Astrocyte (in vitro differentiated cells and primary cell): ENCODE results near the gene IGF2BP2. TPM values are rescaled to one million over a fixed set of nuclear protein-coding genes. Genes with fewer than 3 reads are reported as not detected.

ENCODE experiments used
- DNase-seq: peaks from one replicate; pipeline ENCODE4 v3.0.0-alpha.2; 2010; ENCODE audit warnings: low read depth
- FAIRE-seq: peaks from 2 replicates; lab custom pipeline; 2011; peaks lifted over from hg19 to GRCh38; lab: Jason Lieb, UNC
- H2AFZ ChIP-seq: 2 replicates; pipeline ENCODE4 v1.6.0; 2012; ENCODE audit warnings: low read depth, low read length, inconsistent platforms
- H3K27ac ChIP-seq: 2 replicates; pipeline ENCODE4 v1.5.1; 2011; ENCODE audit warnings: low read depth, low read length, inconsistent platforms
- H3K27me3 ChIP-seq: 2 replicates; pipeline ENCODE4 v1.6.0; 2011; ENCODE audit warnings: low read length, inconsistent platforms; ENCODE audit not compliant: insufficient read depth
- H3K36me3 ChIP-seq: 2 replicates; pipeline ENCODE4 v1.5.1; 2011; ENCODE audit warnings: low read length, inconsistent platforms; ENCODE audit not compliant: insufficient read depth
- H3K4me1 ChIP-seq: 2 replicates; pipeline ENCODE4 v1.5.1; 2011; ENCODE audit warnings: low read length, inconsistent platforms; ENCODE audit not compliant: insufficient read depth
- H3K4me2 ChIP-seq: 2 replicates; pipeline ENCODE4 v1.6.0; 2012; ENCODE audit warnings: low read length, inconsistent platforms
- H3K4me3 ChIP-seq: 2 replicates; pipeline ENCODE4 v1.5.1; 2011; ENCODE audit warnings: low read depth, mild to moderate bottlenecking, low read length, inconsistent platforms; ENCODE audit not compliant: insufficient read depth
- H3K79me2 ChIP-seq: 2 replicates; pipeline ENCODE4 v1.6.0; 2012; ENCODE audit warnings: mild to moderate bottlenecking, low read length, inconsistent platforms; ENCODE audit not compliant: insufficient read depth
- H3K9ac ChIP-seq: 2 replicates; pipeline ENCODE4 v1.6.0; 2012; ENCODE audit warnings: mild to moderate bottlenecking, low read length, inconsistent platforms
- H3K9me3 ChIP-seq: 2 replicates; pipeline ENCODE4 v1.5.1; 2012; ENCODE audit warnings: low read depth, mild to moderate bottlenecking, low read length, inconsistent platforms; ENCODE audit not compliant: insufficient read depth
- H4K20me1 ChIP-seq: 2 replicates; pipeline ENCODE4 v1.6.0; 2012; ENCODE audit warnings: low read length, inconsistent platforms; ENCODE audit not compliant: insufficient read depth
- H3K27ac Mint-ChIP-seq: one replicate; pipeline ENCODE4 v1.8.0; 2021; ENCODE audit warnings: mild to moderate bottlenecking, mixed read lengths; ENCODE audit not compliant: unreplicated experiment
- H3K27me3 Mint-ChIP-seq: one replicate; pipeline ENCODE4 v1.8.0; 2021; ENCODE audit warnings: low read depth, mixed read lengths; ENCODE audit not compliant: unreplicated experiment
- H3K36me3 Mint-ChIP-seq: one replicate; pipeline ENCODE4 v1.8.0; 2021; ENCODE audit warnings: low read depth, mixed read lengths; ENCODE audit not compliant: unreplicated experiment
- H3K4me1 Mint-ChIP-seq: one replicate; pipeline ENCODE4 v1.8.0; 2021; ENCODE audit warnings: low read depth, mixed read lengths; ENCODE audit not compliant: unreplicated experiment
- H3K4me3 Mint-ChIP-seq: one replicate; pipeline ENCODE4 v1.8.0; 2021; ENCODE audit warnings: mild to moderate bottlenecking, moderate library complexity, mixed read lengths; ENCODE audit not compliant: unreplicated experiment
- H3K9me3 Mint-ChIP-seq: one replicate; pipeline ENCODE4 v1.8.0; 2021; ENCODE audit warnings: mild to moderate bottlenecking, mixed read lengths; ENCODE audit not compliant: unreplicated experiment
- CTCF ChIP-seq: IDR thresholded peaks from 2 replicates; pipeline ENCODE4 v1.5.1; 2011; ENCODE audit warnings: low read depth, mild to moderate bottlenecking, inconsistent platforms, low read length, moderate library complexity; ENCODE audit not compliant: insufficient read depth
- EZH2 ChIP-seq: IDR thresholded peaks from 2 replicates; pipeline ENCODE4 v1.6.1; 2012; ENCODE audit warnings: mild to moderate bottlenecking, low read length, inconsistent platforms; ENCODE audit not compliant: insufficient read depth
- total RNA-seq: library from RNA; stranded (reverse); gene quantifications from 2 replicates; pipeline ENCODE4 v1.2.1, GENCODE V29; 2021

The IGF2BP2 gene
- total RNA-seq, 1 donor from 2014 or later, result 162 TPM

GRCh38 chr3:185837414-185837813, 12.6 kb upstream of the IGF2BP2 start:
- H3K27ac ChIP-seq, result no peak overlapping the region
- H3K79me2 ChIP-seq, result no peaks in the 10 kb centered on the region
- FAIRE-seq (no peak), DNase-seq (no peak)
- no peak overlapping the region for H3K4me2 ChIP-seq
- TF ChIP-seq EZH2 (no peak), CTCF (no peak)
- H3K4me3 Mint-ChIP-seq, result no peak overlapping the region
- no peak overlapping the region for H3K27ac Mint-ChIP-seq
- H3K4me3 ChIP-seq, result no peak overlapping the region
- no peaks in the 10 kb centered on the region for H3K36me3 ChIP-seq
- no peaks in the 10 kb centered on the region for H4K20me1 ChIP-seq
- H3K27me3 Mint-ChIP-seq, result no peaks in the 10 kb centered on the region
- no peaks in the 10 kb centered on the region for H3K9me3 ChIP-seq
- H2AFZ ChIP-seq, result no peak overlapping the region
- H3K9ac ChIP-seq, result no peak overlapping the region
- H3K4me1 Mint-ChIP-seq, result no peaks in the 10 kb centered on the region
- H3K4me1 ChIP-seq, result no peaks in the 10 kb centered on the region
- no peaks in the 10 kb centered on the region for H3K9me3 Mint-ChIP-seq
- H3K27me3 ChIP-seq, result no peaks in the 10 kb centered on the region
- no peaks in the 10 kb centered on the region for H3K36me3 Mint-ChIP-seq

DNA sequence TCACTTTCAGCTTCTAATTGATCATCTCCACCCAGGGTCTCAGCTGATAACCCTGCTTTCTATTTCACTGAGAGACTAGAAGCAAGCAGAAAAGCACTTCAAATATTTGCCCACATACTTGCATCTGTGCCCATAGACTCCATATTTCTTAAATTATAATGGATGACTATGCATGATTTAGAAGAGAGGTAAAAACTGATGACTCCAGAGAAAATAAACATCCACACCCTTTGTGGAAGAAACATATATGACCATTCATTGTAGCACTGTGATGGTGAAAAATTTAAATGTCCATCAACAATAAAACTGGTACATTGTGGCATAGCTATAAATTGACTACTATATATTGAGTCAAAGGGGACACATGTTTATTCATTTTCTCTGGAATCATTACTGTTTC, 7.1 kb upstream of the IGF2BP2 start:
- H3K4me3 ChIP-seq, result no peak overlapping the region
- no peak for TF ChIP-seq EZH2
- no peak for TF ChIP-seq CTCF
- DNase-seq, result no peak
- H3K27me3 Mint-ChIP-seq, result no peaks in the 10 kb centered on the region
- H4K20me1 ChIP-seq, result peaks cover 4% of the 10 kb centered on the region
- no peak overlapping the region for H3K27ac Mint-ChIP-seq
- no peak overlapping the region for H3K4me3 Mint-ChIP-seq
- H3K79me2 ChIP-seq, result peaks cover under 1% of the 10 kb centered on the region
- no peaks in the 10 kb centered on the region for H3K9me3 ChIP-seq
- H3K4me2 ChIP-seq, result no peak overlapping the region
- FAIRE-seq, result no peak
- no peaks in the 10 kb centered on the region for H3K27me3 ChIP-seq
- H3K4me1 ChIP-seq, result no peaks in the 10 kb centered on the region
- no peak overlapping the region for H3K9ac ChIP-seq
- H3K27ac ChIP-seq, result no peak overlapping the region
- no peaks in the 10 kb centered on the region for H3K36me3 ChIP-seq
- H3K4me1 Mint-ChIP-seq, result peaks cover 4% of the 10 kb centered on the region
- H2AFZ ChIP-seq, result no peak overlapping the region
- H3K9me3 Mint-ChIP-seq, result peaks cover 6% of the 10 kb centered on the region
- peaks cover 31% of the 10 kb centered on the region for H3K36me3 Mint-ChIP-seq

DNA sequence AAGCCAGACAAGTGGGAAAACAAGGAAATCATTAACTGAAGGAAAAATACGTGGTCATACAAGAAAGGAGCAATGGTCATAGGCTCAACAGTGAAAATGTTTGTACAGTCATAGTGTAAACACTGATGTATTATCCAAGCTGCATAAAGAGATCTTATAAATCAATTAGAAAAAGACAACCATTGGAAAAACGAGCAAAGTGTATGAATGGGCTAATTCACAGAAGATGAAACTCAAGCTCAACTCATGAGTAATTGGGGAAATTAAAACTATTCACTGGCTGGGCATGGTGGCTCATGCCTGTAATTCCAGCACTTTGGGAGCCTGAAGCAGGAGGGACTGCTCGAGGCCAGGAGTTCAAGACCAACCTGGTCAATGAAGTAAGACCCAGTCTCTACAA, 6.4 kb upstream of the IGF2BP2 start:
- Mint-ChIP-seq H3K36me3 (peaks cover 35% of the 10 kb centered on the region), H3K27me3 (no peaks in the 10 kb centered on the region)

More for the DNA sequence above, 6.4 kb upstream of the IGF2BP2 start:
- H3K27ac ChIP-seq, result no peak overlapping the region
- no peak overlapping the region for H2AFZ ChIP-seq
- Mint-ChIP-seq H3K9me3 (peaks cover 6% of the 10 kb centered on the region), H3K4me3 (no peak overlapping the region), H3K4me1 (peaks cover 11% of the 10 kb centered on the region), H3K27ac (no peak overlapping the region)
- no peaks in the 10 kb centered on the region for H3K36me3 ChIP-seq
- no peak overlapping the region for H3K4me3 ChIP-seq
- H3K79me2 ChIP-seq, result peaks cover 8% of the 10 kb centered on the region
- no peaks in the 10 kb centered on the region for H3K27me3 ChIP-seq
- FAIRE-seq (no peak), DNase-seq (no peak)
- H3K9ac ChIP-seq, result no peak overlapping the region
- H3K4me1 ChIP-seq, result peaks cover 6% of the 10 kb centered on the region
- TF ChIP-seq EZH2 (no peak), CTCF (no peak)
- no peak overlapping the region for H3K4me2 ChIP-seq
- H3K9me3 ChIP-seq, result no peaks in the 10 kb centered on the region
- H4K20me1 ChIP-seq, result peaks cover 10% of the 10 kb centered on the region
